GM23338 (cell line): ENCODE data around the gene SMIM5. TPM values are rescaled to one million over a fixed set of nuclear protein-coding genes. Genes with fewer than 3 reads are reported as not detected.

Source experiments
- ATAC-seq: fragments of 200-7000 bp; cut with Tn5 transposase; 3 replicates; pipeline ENCODE4 v1.9.1; 2020
- DNase-seq: peaks from one replicate; pipeline ENCODE4 v3.0.0-alpha.2; 2015; ENCODE audit warnings: low spot score
- H2AFZ ChIP-seq: fragments of 200-600 bp; sonication (generic); 2 replicates; pipeline ENCODE4 v1.8.0; 2016; ENCODE audit warnings: antibody characterized with exemption, mild to moderate bottlenecking, moderate library complexity
- H3F3A ChIP-seq: fragments of 200-600 bp; sonication (generic); replicated peaks from 2 replicates; pipeline ENCODE4 v1.8.0; 2017; ENCODE audit warnings: antibody characterized with exemption, mixed run types, low read depth
- H3K27ac ChIP-seq: fragments of 200-600 bp; sonication (generic); 2 replicates; pipeline ENCODE4 v1.6.1; 2016; ENCODE audit warnings: low read depth
- H3K27me3 ChIP-seq: fragments of 200-600 bp; sonication (generic); 2 replicates; pipeline ENCODE4 v1.8.0; 2016; ENCODE audit warnings: mild to moderate bottlenecking, mixed run types, moderate library complexity; ENCODE audit not compliant: insufficient read depth
- H3K36me3 ChIP-seq: fragments of 200-600 bp; sonication (generic); 2 replicates; pipeline ENCODE4 v1.8.0; 2016; ENCODE audit warnings: mild to moderate bottlenecking; ENCODE audit not compliant: insufficient read depth
- H3K4me1 ChIP-seq: fragments of 200-600 bp; sonication (generic); 2 replicates; pipeline ENCODE4 v1.8.0; 2016; ENCODE audit warnings: mild to moderate bottlenecking, moderate library complexity; ENCODE audit not compliant: insufficient read depth
- H3K4me2 ChIP-seq: fragments of 200-600 bp; sonication (generic); 2 replicates; pipeline ENCODE4 v1.7.1; 2017; ENCODE audit warnings: mixed run types
- H3K4me3 ChIP-seq: fragments of 200-600 bp; sonication (generic); 2 replicates; pipeline ENCODE4 v1.6.1; 2016; ENCODE audit warnings: mixed run types
- H3K79me2 ChIP-seq: fragments of 200-600 bp; sonication (generic); replicated peaks from 2 replicates; pipeline ENCODE4 v1.8.0; 2017; ENCODE audit warnings: mild to moderate bottlenecking; ENCODE audit not compliant: insufficient read depth
- H3K9me2 ChIP-seq: fragments of 200-600 bp; sonication (generic); 2 replicates; pipeline ENCODE4 v1.8.0; 2017; ENCODE audit not compliant: insufficient read depth
- H4K20me1 ChIP-seq: fragments of 200-600 bp; sonication (generic); replicated peaks from 2 replicates; pipeline ENCODE4 v1.8.0; 2017; ENCODE audit warnings: mild to moderate bottlenecking; ENCODE audit not compliant: insufficient read depth
- H3K27ac Mint-ChIP-seq: 2 replicates; pipeline ENCODE4 v1.8.0; 2020; ENCODE audit warnings: inconsistent platforms, mild to moderate bottlenecking, moderate library complexity, mixed read lengths
- H3K27me3 Mint-ChIP-seq: 3 replicates; pipeline ENCODE4 v1.8.0; 2022; ENCODE audit warnings: low read depth, mild to moderate bottlenecking, moderate library complexity, mixed read lengths, inconsistent platforms; ENCODE audit not compliant: insufficient read depth, poor library complexity
- H3K36me3 Mint-ChIP-seq: 3 replicates; pipeline ENCODE4 v1.8.0; 2021; ENCODE audit warnings: low read depth, mild to moderate bottlenecking, inconsistent platforms, moderate library complexity, mixed read lengths
- H3K4me1 Mint-ChIP-seq: 3 replicates; pipeline ENCODE4 v1.8.0; 2020; ENCODE audit warnings: mild to moderate bottlenecking, inconsistent platforms, mixed read lengths
- H3K4me3 Mint-ChIP-seq: 3 replicates; pipeline ENCODE4 v1.8.0; 2021; ENCODE audit warnings: moderate library complexity, mild to moderate bottlenecking, inconsistent platforms, mixed read lengths
- H3K9me3 Mint-ChIP-seq: 3 replicates; pipeline ENCODE4 v1.8.0; 2020; ENCODE audit warnings: moderate library complexity, mild to moderate bottlenecking, inconsistent platforms, mixed read lengths
- CTCF ChIP-seq, 2 experiments: fragments of 200-600 bp in 1 of 2; sonication (generic) in 1 of 2; conservative IDR thresholded peaks; 2 replicates each; pipeline versions ENCODE4 v1.5.1 to v1.6.1; 2016 to 2017; ENCODE audit warnings: antibody characterized with exemption in 2 of 2, low read depth in 2 of 2, mild to moderate bottlenecking in 2 of 2, moderate library complexity in 1 of 2
- EZH2phosphoT487 ChIP-seq: fragments of 200-600 bp; sonication (generic); IDR thresholded peaks from one replicate; pipeline ENCODE4 v1.8.1; 2018; ENCODE audit warnings: antibody characterized with exemption; ENCODE audit not compliant: unreplicated experiment
- JUNB ChIP-seq: IDR thresholded peaks from one replicate; pipeline ENCODE4 v1.6.1; 2016; ENCODE audit warnings: antibody characterized with exemption; ENCODE audit not compliant: unreplicated experiment
- NANOG ChIP-seq: IDR thresholded peaks from 2 replicates; pipeline ENCODE4 v1.6.1; 2016; ENCODE audit warnings: antibody characterized with exemption, borderline replicate concordance
- POLR2AphosphoS5 ChIP-seq: IDR thresholded peaks from 2 replicates; pipeline ENCODE4 v1.6.1; 2016; ENCODE audit warnings: antibody characterized with exemption, low read depth
- ZNF114 ChIP-seq: fragments of 250-450 bp; sonication (Bioruptor Pico); IDR thresholded peaks from 2 replicates; pipeline ENCODE4 v1.5.0; 2020; ENCODE audit warnings: mild to moderate bottlenecking, moderate library complexity
- polyA plus RNA-seq: library from polyadenylated mRNA; unstranded; fragments of >200 nt; fragmentation: Nextera tagmentation; extraction: Ambion mirVana; gene quantifications from 2 replicates; pipeline ENCODE4 v1.2.1, GENCODE V29; 2016
- total RNA-seq: library from RNA; depleted of rRNA; stranded (reverse); fragments of >200 nt; shearing (Covaris generic); gene quantifications from 2 replicates; pipeline ENCODE4 v1.2.3, GENCODE V29; 2014
- TF ChIP-seq, protein P1 (sequence below): IDR thresholded peaks from 2 replicates; pipeline ENCODE4 v1.6.1; 2016; ENCODE audit warnings: antibody characterized with exemption

Gene SMIM5
- total and polyA plus RNA-seq, 2 experiments from 2014 or later = 0.16 TPM; not detected in 1

- Histone ChIP-seq H3K27ac (no peak overlapping the region), H3K4me1 (no peaks in the 10 kb centered on the region), H3K4me2 (no peak overlapping the region), H3K4me3 (no peak overlapping the region), H3K79me2 (no peaks in the 10 kb centered on the region), H3K9me2 (no peaks in the 10 kb centered on the region), H3F3A (no peaks in the 10 kb centered on the region), H3K27me3 (no peaks in the 10 kb centered on the region), H4K20me1 (no peaks in the 10 kb centered on the region), H3K36me3 (no peaks in the 10 kb centered on the region; the same call in 1 of the 2 replicates), H2AFZ (no peak overlapping the region)
- no peak overlapping the region for H3K27ac Mint-ChIP-seq
- ATAC-seq (peak; percentile 91), DNase-seq (peak; percentile 91)
- H3K4me1 Mint-ChIP-seq = no peaks in the 10 kb centered on the region; the same call in 2 of the 3 replicates
- no peaks in the 10 kb centered on the region for H3K9me3 Mint-ChIP-seq
- peaks cover 20% of the 10 kb centered on the region for H3K27me3 Mint-ChIP-seq
- no peaks in the 10 kb centered on the region for H3K36me3 Mint-ChIP-seq
- TF ChIP-seq CTCF (conservative IDR thresholded peaks at IDR 0.05; ENCODE audit: low read depth in 2 of 2) = peak; percentile 78 to 87
- TF ChIP-seq NANOG = no peak
- TF ChIP-seq, protein P1, sequence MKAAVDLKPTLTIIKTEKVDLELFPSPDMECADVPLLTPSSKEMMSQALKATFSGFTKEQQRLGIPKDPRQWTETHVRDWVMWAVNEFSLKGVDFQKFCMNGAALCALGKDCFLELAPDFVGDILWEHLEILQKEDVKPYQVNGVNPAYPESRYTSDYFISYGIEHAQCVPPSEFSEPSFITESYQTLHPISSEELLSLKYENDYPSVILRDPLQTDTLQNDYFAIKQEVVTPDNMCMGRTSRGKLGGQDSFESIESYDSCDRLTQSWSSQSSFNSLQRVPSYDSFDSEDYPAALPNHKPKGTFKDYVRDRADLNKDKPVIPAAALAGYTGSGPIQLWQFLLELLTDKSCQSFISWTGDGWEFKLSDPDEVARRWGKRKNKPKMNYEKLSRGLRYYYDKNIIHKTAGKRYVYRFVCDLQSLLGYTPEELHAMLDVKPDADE = no peak
- no peak overlapping the region for H3K4me3 Mint-ChIP-seq
Measured at GRCh38 chr17:75625813-75626486, 7.3 kb upstream of the SMIM5 start.

GRCh38 chr17:75626496-75627038, 6.7 kb upstream of the SMIM5 start:
- H3K27me3 Mint-ChIP-seq = peaks cover 19% of the 10 kb centered on the region
- Histone ChIP-seq H3K4me1 (no peaks in the 10 kb centered on the region), H3K4me2 (no peak overlapping the region), H2AFZ (no peak overlapping the region), H3K27ac (no peak overlapping the region), H3K9me2 (no peaks in the 10 kb centered on the region), H3K27me3 (no peaks in the 10 kb centered on the region), H4K20me1 (no peaks in the 10 kb centered on the region), H3F3A (no peaks in the 10 kb centered on the region), H3K79me2 (no peaks in the 10 kb centered on the region), H3K4me3 (no peak overlapping the region), H3K36me3 (no peaks in the 10 kb centered on the region; the same call in 1 of the 2 replicates)
- H3K36me3 Mint-ChIP-seq = no peaks in the 10 kb centered on the region
- ATAC-seq = no peak
- H3K4me3 Mint-ChIP-seq = no peak overlapping the region
- DNase-seq = no peak
- H3K4me1 Mint-ChIP-seq = no peaks in the 10 kb centered on the region; the same call in 2 of the 3 replicates
- no peak overlapping the region for H3K27ac Mint-ChIP-seq
- no peaks in the 10 kb centered on the region for H3K9me3 Mint-ChIP-seq
- TF ChIP-seq, protein P1 = no peak
- no peak for TF ChIP-seq EZH2phosphoT487
- no peak for TF ChIP-seq JUNB
- TF ChIP-seq ZNF114 (CRISPR knock-in tag) = no peak
- no peak for TF ChIP-seq POLR2AphosphoS5
